Measurements from ENCODE around the gene FCHO2. TPM values are rescaled to one million over a fixed set of nuclear protein-coding genes. Genes with fewer than 3 reads are reported as not detected.

Gene FCHO2
- total and polyA plus RNA-seq, 2 of the 4 experiments (the other 2 are of a cell fraction): 6.1 to 23.5 TPM

GRCh38 chr5:73096239-73096575 lies 140.4 kb downstream of the FCHO2 start:
- Histone ChIP-seq H2AFZ (replicated peaks; ENCODE audit: low read length, poor library complexity) (no peak overlapping the region), H4K91ac (ENCODE audit: insufficient read depth, low read depth, low read length) (no peak overlapping the region), H2BK5ac (ENCODE audit: low read depth, low read length, poor library complexity, severe bottlenecking) (no peak overlapping the region), H4K5ac (ENCODE audit: low read depth, low read length) (no peak overlapping the region), H3K56ac (ENCODE audit: extremely low read depth, insufficient read depth, low read length) (no peak overlapping the region), H3K9me3 (ENCODE audit: control insufficient read depth, insufficient read depth, low read length) (peaks cover 11% of the 10 kb centered on the region), H3K36me3 (ENCODE audit: control insufficient read depth, insufficient read depth, low read length) (no peaks in the 10 kb centered on the region; the same call in 1 of the 2 replicates), H2AK9ac (replicated peaks; ENCODE audit: low read depth, low read length, poor library complexity) (no peak overlapping the region), H2BK120ac (ENCODE audit: low read depth, low read length) (no peak overlapping the region), H3K9ac (ENCODE audit: low read depth, low read length) (no peak overlapping the region), H3K18ac (ENCODE audit: low read depth, low read length) (no peak overlapping the region), H3K14ac (replicated peaks; ENCODE audit: low read depth, low read length) (no peak overlapping the region), H3K4me1 (ENCODE audit: control insufficient read depth, insufficient read depth, low read length) (peaks cover 1% of the 10 kb centered on the region; the same call in 1 of the 2 replicates), H2BK20ac (ENCODE audit: low read depth, low read length) (peak overlapping the region; percentile 25; the same call in 1 of the 2 replicates), H2AK5ac (ENCODE audit: low read depth, low read length) (no peak overlapping the region; the same call in 1 of the 2 replicates), H4K20me1 (ENCODE audit: insufficient read depth, low read length) (no peaks in the 10 kb centered on the region), H4K8ac (ENCODE audit: low read depth in 2 of 2, low read length in 2 of 2) (no peak overlapping the region), H3K4me3 (ENCODE audit: insufficient read depth, low read depth, low read length) (no peak overlapping the region), H3K23ac (ENCODE audit: low read depth, low read length) (no peak overlapping the region), H3K79me1 (ENCODE audit: low read depth in 1 of 2, low read length in 2 of 2) (no peaks in the 10 kb centered on the region), H3K4ac (ENCODE audit: low read depth, low read length) (0 out of 2 replicates have a peak overlapping the region, but pooled peaks have one; percentile 2), H3K27me3 (ENCODE audit: control insufficient read depth, insufficient read depth, low read length) (no peaks in the 10 kb centered on the region), H2BK15ac (ENCODE audit: low read depth, low read length) (no peak overlapping the region), H3K27ac (ENCODE audit: insufficient read depth, low read length) (no peak overlapping the region), H3K4me2 (ENCODE audit: low read depth, low read length) (no peak overlapping the region), H3K9me1 (ENCODE audit: insufficient read depth, low read length) (0 out of 2 replicates have a peak, but pooled peaks cover 7% of the 10 kb centered on the region)
- no peak for DNase-seq
- TF ChIP-seq MAFK (IDR thresholded peaks at IDR 0.05; ENCODE audit: low read depth, low read length) (no peak), ELK1 (IDR thresholded peaks at IDR 0.05; ENCODE audit: borderline replicate concordance, low read depth, low read length) (no peak), CTCF (conservative IDR thresholded peaks at IDR 0.05; ENCODE audit: low read depth, low read length) (no peak), FOS (IDR thresholded peaks at IDR 0.05; ENCODE audit: low read depth, low read length) (no peak), SMC3 (IDR thresholded peaks at IDR 0.05; ENCODE audit: low read depth, low read length) (no peak), RAD21 (IDR thresholded peaks at IDR 0.05; ENCODE audit: low read length) (no peak), USF2 (IDR thresholded peaks at IDR 0.05; ENCODE audit: low read depth, low read length) (no peak), BHLHE40 (IDR thresholded peaks at IDR 0.05; ENCODE audit: low read depth, low read length) (no peak), MAZ (IDR thresholded peaks at IDR 0.05; ENCODE audit: borderline replicate concordance, low read depth, low read length) (no peak), NFE2L2 (IDR thresholded peaks at IDR 0.05; ENCODE audit: low read depth, low read length) (no peak), CEBPB (IDR thresholded peaks at IDR 0.05; ENCODE audit: low read depth, low read length) (no peak), POLR2A (IDR thresholded peaks at IDR 0.05; ENCODE audit: low read depth, low read length) (no peak), RFX5 (IDR thresholded peaks at IDR 0.05; ENCODE audit: low read depth, low read length) (no peak)
- in situ Hi-C loops (cut with MboI; ENCODE audit: low sequenced_read_pairs): no loop called here
- dilution Hi-C loops (cut with HindIII; ENCODE audit: low sequenced_read_pairs, unreplicated experiment): no loop called here
- POLR2A ChIA-PET (ENCODE audit: unreplicated experiment): no interaction called here
- BruUV-seq (replicated peaks): no TSS peak
- WGBS, 2 experiments (ENCODE audit: extremely low coverage in 2 of 2, insufficient read length in 1 of 2): no CpG with 5 or more reads among the region's 1 CpG
- intact Hi-C loops (cut with micrococcal nuclease): no loop called here
- CTCF ChIA-PET: interaction anchor here (1.1 to 1.6 kb wide), 2 partner anchors 13 to 120 kb away, joined by 3 to 4 read pairs; no protein-coding TSS in a partner anchor
- ATAC-seq (ENCODE audit: low read depth): no peak

Data from IMR-90 (cell line).